Liver (tissue), 3 donors: ENCODE data around the gene SYT2.
"Not testable (repeated sequence)": the region's sequence is repeated elsewhere in the genome, so short reads cannot be mapped to it uniquely, and the experiment has no call there.

ENCODE experiments used
- GABPA ChIP-seq, 2 donors: IDR thresholded peaks in 1 of 2; conservative IDR thresholded peaks in 1 of 2; 2 replicates each; pipeline ENCODE4 v1.6.1; 2016; ENCODE audit warnings: antibody characterized with exemption in 2 of 2, mild to moderate bottlenecking in 1 of 2, moderate library complexity in 1 of 2
- JUND ChIP-seq, 2 donors: IDR thresholded peaks; 2 replicates each; pipeline ENCODE4 v1.6.1; 2016; ENCODE audit warnings: antibody characterized with exemption in 2 of 2
- RAD21 ChIP-seq, 2 donors: IDR thresholded peaks; 2 replicates each; pipeline ENCODE4 v1.6.1; 2016; ENCODE audit warnings: antibody characterized with exemption in 2 of 2, mild to moderate bottlenecking in 2 of 2
- SP1 ChIP-seq: IDR thresholded peaks from 2 replicates; pipeline ENCODE4 v1.6.1; 2018; ENCODE audit warnings: antibody characterized with exemption, mild to moderate bottlenecking
- TAF1 ChIP-seq: conservative IDR thresholded peaks from 2 replicates; pipeline ENCODE4 v1.6.1; 2016; ENCODE audit warnings: antibody characterized with exemption, mild to moderate bottlenecking
- YY1 ChIP-seq: IDR thresholded peaks from 2 replicates; pipeline ENCODE4 v1.6.1; 2016; ENCODE audit warnings: antibody characterized with exemption, mild to moderate bottlenecking
- TF ChIP-seq, protein P1 (sequence below): fragments of 150-350 bp; IDR thresholded peaks from 2 replicates; pipeline ENCODE4 v1.5.1; 2017; ENCODE audit warnings: improper control_type of control experiment, low read depth, low read length; ENCODE audit not compliant: missing input control
- TF ChIP-seq, protein P2 (sequence below): IDR thresholded peaks from 2 replicates; pipeline ENCODE4 v1.6.1; 2016; ENCODE audit warnings: antibody characterized with exemption, mild to moderate bottlenecking
- donor health status: healthy.
- donor health status: healthy.

DNA sequence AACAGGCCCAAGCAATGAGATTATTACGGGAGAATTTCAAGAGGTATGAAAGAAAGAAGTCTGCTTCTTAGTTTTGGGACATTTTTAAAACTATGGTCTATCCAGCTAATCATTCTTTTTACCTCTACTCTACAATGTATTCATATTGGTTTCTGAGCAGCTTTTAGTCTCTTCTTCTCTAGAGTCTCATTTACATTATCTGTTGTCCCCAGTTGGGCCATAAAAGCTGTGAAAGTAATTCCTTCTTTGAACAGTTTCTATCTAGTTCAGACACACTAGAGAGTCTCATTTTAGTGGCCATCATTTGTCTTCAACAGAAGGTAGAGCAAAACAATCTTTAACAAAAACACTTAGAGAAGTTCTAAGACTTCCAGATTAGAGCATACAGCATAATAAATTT, 157.2 kb downstream of the SYT2 start:
- not testable (repeated sequence) for TF ChIP-seq SP1; RAD21 (IDR thresholded peaks at IDR 0.05); GABPA (IDR thresholded peaks at IDR 0.05 in 1 of 2, conservative IDR thresholded peaks at IDR 0.05 in 1 of 2); TAF1; YY1; JUND (IDR thresholded peaks at IDR 0.05)
- TF ChIP-seq, protein P1, sequence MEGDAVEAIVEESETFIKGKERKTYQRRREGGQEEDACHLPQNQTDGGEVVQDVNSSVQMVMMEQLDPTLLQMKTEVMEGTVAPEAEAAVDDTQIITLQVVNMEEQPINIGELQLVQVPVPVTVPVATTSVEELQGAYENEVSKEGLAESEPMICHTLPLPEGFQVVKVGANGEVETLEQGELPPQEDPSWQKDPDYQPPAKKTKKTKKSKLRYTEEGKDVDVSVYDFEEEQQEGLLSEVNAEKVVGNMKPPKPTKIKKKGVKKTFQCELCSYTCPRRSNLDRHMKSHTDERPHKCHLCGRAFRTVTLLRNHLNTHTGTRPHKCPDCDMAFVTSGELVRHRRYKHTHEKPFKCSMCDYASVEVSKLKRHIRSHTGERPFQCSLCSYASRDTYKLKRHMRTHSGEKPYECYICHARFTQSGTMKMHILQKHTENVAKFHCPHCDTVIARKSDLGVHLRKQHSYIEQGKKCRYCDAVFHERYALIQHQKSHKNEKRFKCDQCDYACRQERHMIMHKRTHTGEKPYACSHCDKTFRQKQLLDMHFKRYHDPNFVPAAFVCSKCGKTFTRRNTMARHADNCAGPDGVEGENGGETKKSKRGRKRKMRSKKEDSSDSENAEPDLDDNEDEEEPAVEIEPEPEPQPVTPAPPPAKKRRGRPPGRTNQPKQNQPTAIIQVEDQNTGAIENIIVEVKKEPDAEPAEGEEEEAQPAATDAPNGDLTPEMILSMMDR, result not testable (repeated sequence)
- TF ChIP-seq, protein P2, sequence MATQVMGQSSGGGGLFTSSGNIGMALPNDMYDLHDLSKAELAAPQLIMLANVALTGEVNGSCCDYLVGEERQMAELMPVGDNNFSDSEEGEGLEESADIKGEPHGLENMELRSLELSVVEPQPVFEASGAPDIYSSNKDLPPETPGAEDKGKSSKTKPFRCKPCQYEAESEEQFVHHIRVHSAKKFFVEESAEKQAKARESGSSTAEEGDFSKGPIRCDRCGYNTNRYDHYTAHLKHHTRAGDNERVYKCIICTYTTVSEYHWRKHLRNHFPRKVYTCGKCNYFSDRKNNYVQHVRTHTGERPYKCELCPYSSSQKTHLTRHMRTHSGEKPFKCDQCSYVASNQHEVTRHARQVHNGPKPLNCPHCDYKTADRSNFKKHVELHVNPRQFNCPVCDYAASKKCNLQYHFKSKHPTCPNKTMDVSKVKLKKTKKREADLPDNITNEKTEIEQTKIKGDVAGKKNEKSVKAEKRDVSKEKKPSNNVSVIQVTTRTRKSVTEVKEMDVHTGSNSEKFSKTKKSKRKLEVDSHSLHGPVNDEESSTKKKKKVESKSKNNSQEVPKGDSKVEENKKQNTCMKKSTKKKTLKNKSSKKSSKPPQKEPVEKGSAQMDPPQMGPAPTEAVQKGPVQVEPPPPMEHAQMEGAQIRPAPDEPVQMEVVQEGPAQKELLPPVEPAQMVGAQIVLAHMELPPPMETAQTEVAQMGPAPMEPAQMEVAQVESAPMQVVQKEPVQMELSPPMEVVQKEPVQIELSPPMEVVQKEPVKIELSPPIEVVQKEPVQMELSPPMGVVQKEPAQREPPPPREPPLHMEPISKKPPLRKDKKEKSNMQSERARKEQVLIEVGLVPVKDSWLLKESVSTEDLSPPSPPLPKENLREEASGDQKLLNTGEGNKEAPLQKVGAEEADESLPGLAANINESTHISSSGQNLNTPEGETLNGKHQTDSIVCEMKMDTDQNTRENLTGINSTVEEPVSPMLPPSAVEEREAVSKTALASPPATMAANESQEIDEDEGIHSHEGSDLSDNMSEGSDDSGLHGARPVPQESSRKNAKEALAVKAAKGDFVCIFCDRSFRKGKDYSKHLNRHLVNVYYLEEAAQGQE, result not testable (repeated sequence)
